NCI-H2107 treated with DMSO at 0.1 percent for 48 hours (cell line): ENCODE data around the gene UEVLD.
A peak's percentile ranks its signal among the peaks of the same experiment; 100 is the strongest.
"Not testable (repeated sequence)": the region's sequence is repeated elsewhere in the genome, so short reads cannot be mapped to it uniquely, and the experiment has no call there.

Experiments
- DNase-seq: peaks from one replicate; lab custom pipeline; 2025; ENCODE audit not compliant: unreplicated experiment; lab: John Stamatoyannopoulos, UW

The UEVLD gene

GRCh38 chr11:18588297-18589252 is at the start of gene UEVLD:
Gene UEVLD (minus strand): TSS chr11:18588734. CDS start chr11:18588654, 80 bp downstream.
- peak; percentile 51 for DNase-seq

DNA sequence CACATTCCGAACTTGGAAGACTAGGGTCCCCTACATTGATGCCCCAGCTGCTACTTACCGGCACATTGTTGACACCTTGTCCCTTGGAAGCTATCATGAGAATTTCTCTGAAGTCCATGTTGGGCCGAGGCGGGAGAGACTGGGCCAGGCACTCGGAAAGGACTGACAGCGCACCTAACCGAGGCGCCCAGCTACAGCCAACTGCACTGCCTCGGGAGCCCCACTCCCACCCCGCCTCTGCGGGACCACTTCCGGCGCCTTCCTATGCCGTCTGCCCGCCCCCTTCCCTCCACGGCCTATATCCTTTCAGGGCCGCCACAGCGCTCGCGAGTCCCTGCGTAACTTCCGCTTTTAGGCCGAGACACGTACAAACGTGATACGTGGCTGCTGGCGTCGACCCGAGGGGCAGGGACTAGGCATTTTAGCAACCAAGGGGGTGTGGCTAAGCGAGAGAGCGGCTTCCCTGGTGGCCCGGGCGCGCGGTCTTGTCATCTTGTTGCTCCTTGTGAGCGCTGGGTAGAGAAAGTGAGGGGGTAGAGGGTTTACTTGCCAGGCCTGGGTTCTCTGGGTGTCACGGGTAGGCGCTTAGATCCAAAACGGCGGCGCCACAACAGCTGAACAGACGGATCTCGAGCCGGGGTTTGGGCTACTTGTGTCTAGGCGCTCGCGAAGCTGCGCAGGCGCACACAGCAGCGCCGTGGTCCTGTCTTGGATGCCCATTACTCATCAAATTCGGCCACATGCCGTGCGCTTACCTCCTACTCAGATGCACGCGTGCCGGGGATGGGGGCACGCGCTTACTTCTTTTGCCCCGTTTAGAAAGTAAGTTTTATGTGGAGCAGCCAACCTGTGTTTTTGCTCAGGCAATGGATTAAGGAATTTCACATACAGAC is 45.9 kb upstream of the UEVLD start, which contains the start of gene SPTY2D1:
Gene SPTY2D1, minus strand, starts transcription at position 203 of the 893 bp plus-strand sequence. Its CDS starts 85 bp downstream, at position 118.
- peak; percentile 93 for DNase-seq

DNA sequence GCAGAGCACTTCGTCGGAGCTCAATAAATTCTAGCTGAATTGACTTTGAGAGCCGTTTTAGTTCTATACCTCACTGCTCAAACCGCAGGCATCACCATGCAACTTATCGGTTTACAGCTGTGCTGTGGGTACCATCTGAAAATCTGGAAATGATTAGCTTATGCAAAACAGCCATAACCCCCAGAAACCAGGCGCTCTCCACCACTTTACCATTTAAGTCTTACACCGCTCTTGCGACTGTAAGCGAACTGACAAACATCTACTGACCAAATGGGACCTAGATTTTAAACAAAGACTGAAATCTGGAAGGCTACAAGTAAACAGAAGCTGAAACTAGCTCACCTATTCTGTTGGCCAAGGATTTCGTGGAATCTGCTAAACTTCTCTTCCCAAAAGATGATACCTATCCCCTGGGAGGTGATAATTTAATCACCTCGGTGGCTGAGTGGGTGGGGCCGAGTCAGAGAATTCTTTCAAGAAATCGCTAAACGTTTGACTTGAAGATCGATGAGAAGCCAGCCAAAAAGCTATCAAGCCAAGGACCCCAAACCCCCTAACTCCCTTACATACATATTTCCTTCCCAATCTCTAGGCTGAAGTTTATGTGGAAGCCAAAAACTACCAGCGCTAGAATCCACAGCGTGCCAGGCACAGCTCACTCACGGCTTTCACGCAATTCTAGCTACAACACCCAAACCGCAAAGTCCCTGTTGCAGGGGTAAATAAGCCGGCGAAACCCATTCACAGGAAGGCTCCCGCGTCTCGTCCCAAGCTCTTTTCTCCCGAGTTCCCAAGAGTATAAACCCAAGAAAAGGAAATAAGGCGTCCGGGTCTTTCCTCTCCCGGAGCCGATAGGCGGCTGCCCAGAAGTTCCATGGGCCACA is 45.0 kb upstream of the UEVLD start:
- no peak for DNase-seq

GRCh38 chr11:18632841-18633240 is 44.3 kb upstream of the UEVLD start:
- DNase-seq = no peak

DNA sequence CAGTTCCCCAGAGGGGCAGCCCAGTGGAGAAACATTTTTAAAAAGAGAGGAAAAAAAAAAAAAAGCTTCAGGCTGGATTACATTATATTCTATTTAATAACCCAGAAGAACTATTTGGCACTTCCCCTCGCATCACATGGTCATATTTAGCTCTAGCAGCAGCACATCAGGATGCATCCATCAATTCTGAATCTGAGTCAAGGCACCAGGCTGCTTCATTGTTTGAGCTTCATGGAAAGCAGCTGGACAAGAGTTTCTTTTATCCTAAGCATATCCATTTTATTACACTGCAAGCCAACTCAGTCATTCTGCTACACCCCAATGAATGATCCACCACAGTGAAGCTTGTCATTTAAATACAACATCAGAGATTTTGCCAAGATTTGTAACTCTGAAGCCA is 35.6 kb upstream of the UEVLD start:
- no peak for DNase-seq

- no peak for DNase-seq
These were observed 35.2 kb upstream of the UEVLD start for GRCh38 chr11:18623707-18624106.

- DNase-seq = no peak
These were observed 29.9 kb upstream of the UEVLD start for GRCh38 chr11:18618342-18619025.

DNA sequence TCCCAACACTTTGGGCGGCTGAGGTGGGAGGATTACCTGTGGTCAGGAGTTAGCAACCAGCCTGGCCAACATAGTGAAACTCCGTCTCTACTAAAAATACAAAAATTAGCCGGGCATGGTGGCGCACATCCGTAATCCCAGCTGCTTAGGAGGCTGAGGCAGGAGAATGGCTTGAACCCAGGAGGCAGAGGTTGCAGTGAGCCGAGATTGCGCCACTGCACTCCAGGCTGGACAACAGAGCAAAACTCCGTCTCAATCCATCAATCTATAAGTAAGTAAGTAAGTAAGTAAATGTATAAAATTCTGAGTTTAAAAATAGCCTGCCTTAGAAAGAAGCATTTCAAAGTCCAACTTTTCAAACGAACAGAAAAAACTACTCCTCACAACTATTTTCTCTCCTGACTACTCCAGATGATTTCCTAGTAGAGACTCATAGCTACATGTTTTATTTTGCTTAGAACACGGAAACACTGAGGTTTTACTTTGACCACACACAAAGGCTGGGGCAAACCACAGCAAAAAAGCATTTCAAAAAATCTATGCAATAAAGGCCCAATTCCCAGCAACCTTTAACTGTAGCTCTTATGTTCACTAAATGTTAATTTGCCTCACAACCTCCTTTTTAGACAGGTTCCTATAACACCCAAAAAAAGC is 29.3 kb upstream of the UEVLD start:
- no peak for DNase-seq

DNA sequence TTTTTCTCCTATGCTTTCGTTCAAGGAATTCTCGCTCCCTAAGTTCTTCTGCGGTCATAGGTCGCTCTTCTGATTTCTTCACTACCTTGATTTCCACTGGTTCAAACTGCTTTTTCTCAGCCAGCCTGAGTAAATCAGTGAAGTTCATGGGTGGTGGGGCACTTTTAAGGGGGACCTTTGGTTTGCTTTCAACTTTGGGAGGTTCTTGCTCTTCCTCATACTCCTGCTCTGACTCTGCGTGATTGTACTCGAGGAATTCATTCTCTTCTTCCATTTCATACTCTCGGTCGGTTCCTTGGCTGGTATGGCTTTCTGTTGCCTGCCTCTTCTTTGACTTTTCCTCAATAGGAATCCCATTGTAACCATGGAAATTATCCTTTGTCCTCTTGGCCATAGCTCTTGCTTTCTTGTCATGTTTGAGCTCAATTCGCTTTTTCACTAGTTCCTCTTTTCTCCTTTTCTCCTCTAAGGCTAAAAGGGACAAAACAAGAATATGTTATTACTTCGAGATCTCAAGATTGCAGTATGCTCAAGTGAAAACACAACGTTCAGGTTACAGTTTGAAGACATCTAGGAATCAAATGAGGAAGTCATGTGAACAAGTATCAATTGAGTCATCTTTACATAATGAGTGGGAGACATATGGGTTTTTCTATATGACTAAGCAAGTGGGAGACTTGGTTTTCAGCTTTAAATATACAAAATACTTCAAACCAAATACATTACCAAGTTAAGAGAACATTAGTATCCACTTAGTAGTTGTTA is 27.3 kb upstream of the UEVLD start:
- no peak for DNase-seq

GRCh38 chr11:18614667-18615066 is 26.1 kb upstream of the UEVLD start:
- no peak for DNase-seq

DNA sequence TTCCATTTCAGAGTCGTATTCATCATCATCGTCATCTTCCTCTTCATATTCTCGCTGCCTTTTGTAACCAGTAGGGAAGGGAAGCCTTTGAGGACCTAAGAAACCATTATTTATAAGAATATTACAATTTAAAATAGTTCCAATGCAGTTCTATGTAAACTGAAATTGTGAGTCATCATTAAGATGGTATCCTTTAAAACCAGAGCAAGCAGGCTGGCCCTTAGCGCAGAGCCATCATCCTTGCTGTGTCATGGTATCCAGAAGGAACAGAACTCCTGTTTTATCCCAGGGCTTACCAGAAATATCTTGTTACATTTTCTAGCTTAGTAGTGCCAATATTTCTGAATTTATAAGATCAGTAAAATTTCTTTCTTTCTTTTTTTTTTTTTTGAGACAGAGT is 23.9 kb upstream of the UEVLD start:
- no peak for DNase-seq

GRCh38 chr11:18611196-18611595 is 22.7 kb upstream of the UEVLD start:
- no peak for DNase-seq

DNA sequence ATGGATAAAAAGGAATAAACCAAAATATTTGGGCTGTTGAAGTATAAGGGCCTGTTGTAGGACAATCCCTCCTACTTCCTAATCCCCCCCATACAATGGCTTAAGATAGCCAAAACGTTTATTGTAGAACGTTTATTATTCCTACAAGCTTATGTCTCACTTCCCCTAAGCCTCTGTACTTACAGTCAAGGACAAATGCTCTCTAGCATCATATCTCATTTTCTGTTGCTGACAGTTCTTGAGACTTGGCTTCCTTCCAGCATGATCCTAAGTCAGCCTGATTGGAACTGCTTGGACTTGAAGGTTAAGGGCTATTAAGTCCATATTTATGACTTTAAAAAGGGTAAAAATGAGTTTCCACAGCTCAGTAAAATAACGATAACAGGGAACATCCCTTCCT is 19.8 kb upstream of the UEVLD start:
- no peak for DNase-seq

DNA sequence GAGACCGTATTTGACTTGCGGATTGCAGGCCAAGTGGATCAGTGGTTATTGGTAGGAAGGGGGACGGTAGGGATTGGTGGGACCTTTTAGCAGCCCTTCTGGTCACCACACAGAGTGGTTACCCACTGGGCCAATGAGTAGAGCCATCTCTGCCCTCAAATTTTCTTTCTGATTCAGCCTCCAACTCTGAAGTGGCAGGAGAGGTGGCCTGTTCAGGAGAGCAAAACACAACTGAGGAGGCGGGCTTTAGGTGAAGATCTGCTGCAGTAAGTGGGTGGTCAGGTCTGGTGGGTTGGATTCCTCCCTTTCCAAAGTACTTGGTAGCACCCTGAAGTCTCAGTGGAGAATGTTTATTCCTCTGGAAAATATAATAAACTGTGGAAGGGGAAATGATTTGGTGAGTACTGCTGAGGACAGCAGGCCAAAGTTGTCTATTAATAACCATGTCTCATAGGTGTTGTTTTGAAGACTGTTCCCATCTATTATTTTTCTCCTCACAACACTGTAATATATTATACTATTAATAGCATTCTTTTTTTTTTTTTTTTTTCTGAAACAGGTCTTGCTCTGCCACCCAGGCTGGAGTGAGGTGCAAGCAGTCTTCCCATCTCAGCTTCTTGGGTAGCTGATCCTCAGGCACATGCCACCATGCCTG is 12.5 kb upstream of the UEVLD start:
- no peak for DNase-seq

DNA sequence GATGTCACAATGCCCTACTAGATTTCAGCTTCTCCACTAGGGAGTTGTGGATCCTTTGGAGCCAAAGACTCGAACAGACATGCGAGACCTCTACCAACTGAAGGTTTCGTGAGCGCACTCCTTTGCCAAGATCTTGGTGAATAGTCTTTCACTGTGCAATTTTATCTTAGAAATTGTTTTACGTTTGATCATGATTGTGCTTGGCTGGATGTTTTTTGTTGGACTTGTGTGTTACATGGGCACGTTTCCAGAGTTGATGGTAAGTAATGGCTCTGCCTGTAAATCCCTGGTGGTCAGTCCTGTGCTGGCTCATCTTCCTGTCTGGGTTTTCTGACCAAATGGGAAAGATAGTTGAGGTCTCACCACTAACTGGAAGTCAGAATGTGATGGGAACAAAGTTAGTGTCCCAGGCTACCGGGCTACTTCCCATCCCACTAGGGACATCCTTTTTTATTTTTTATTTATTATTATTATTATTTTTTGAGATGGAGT is 11.3 kb upstream of the UEVLD start, which contains the start of gene MISFA:
Gene MISFA, plus strand, starts transcription at position 51 of the 492 bp plus-strand sequence. Its CDS starts 140 bp downstream, at position 191.
- no peak for DNase-seq

GRCh38 chr11:18594999-18595749 is 6.6 kb upstream of the UEVLD start:
- no peak for DNase-seq

DNA sequence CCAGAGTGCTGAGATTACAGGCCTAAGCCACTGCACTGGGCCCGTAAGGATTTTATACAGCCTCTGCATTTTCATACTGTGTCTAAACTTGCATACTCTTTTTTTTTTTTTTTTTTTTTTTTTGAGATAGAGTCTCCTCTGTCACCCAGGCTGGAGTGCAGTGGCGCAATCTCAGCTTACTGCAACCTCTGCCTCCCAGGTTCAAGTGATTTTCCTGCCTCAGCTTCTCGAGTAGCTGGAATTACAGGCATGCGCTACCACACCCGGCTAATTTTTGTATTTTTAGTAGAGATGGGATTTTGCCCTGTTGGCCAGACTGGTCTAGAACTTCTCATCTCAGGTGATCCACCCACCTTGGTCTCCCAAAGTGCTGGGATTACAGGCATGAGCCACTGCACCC is 5.6 kb upstream of the UEVLD start:
- DNase-seq = not testable (repeated sequence)
